Esophagus muscularis mucosa (tissue), 3 donors: ENCODE results near the gene PER3.

Source experiments
- POLR2A ChIP-seq: fragments of 450-650 bp; IDR thresholded peaks from one replicate; pipeline ENCODE4 v1.6.1; 2017; ENCODE audit warnings: antibody characterized with exemption, moderate library complexity, mild to moderate bottlenecking, low read depth
- POLR2AphosphoS5 ChIP-seq, 2 donors: sonication (generic); formaldehyde crosslinking; IDR thresholded peaks; one replicate each; pipeline ENCODE4 v1.6.1; 2017; ENCODE audit warnings: antibody characterized with exemption in 2 of 2
- TF ChIP-seq, protein P1 (sequence below), 3 experiments: fragments of 200-600 bp in 2 of 3; fragments of 450-650 bp in 1 of 3; sonication (generic) in 2 of 3; IDR thresholded peaks; one replicate each; pipeline ENCODE4 v1.5.1; 2017 to 2019; ENCODE audit warnings: antibody characterized with exemption in 3 of 3, mild to moderate bottlenecking in 2 of 3, moderate library complexity in 1 of 3

DNA sequence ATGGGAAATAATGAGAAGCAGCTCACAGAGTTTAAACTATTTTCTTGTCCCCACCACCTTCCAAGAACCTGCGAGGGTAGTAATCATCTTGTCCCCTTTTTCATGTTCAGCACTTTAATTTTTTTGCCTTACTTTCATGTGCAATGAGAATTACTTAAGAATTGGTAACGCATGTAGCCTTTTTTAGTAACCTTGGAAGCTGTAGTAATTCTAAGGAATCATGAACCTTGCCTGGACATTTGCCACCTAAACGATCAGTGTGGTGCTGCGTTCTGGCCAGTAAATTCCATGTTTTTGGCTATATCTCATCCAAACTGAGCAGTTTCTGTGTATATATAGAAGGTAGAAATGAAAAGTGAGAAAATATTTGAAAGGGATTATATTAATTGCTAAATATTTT, 16.9 kb upstream of the PER3 start:
- TF ChIP-seq, protein P1, sequence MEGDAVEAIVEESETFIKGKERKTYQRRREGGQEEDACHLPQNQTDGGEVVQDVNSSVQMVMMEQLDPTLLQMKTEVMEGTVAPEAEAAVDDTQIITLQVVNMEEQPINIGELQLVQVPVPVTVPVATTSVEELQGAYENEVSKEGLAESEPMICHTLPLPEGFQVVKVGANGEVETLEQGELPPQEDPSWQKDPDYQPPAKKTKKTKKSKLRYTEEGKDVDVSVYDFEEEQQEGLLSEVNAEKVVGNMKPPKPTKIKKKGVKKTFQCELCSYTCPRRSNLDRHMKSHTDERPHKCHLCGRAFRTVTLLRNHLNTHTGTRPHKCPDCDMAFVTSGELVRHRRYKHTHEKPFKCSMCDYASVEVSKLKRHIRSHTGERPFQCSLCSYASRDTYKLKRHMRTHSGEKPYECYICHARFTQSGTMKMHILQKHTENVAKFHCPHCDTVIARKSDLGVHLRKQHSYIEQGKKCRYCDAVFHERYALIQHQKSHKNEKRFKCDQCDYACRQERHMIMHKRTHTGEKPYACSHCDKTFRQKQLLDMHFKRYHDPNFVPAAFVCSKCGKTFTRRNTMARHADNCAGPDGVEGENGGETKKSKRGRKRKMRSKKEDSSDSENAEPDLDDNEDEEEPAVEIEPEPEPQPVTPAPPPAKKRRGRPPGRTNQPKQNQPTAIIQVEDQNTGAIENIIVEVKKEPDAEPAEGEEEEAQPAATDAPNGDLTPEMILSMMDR (IDR thresholded peaks at IDR 0.05) = no peak
- no peak for TF ChIP-seq POLR2AphosphoS5 (IDR thresholded peaks at IDR 0.05)
- TF ChIP-seq POLR2A = no peak
